Endothelial cell of umbilical vein (primary cell): ENCODE measurements around the gene BSDC1.

ENCODE experiments used
- EZH2 ChIP-seq: IDR thresholded peaks from 2 replicates; pipeline ENCODE4 v1.6.1; 2012; ENCODE audit warnings: borderline replicate concordance, low read depth, mild to moderate bottlenecking, moderate library complexity, low read length, inconsistent platforms; ENCODE audit not compliant: severe bottlenecking
- FOS ChIP-seq: IDR thresholded peaks from 2 replicates; pipeline ENCODE4 v1.6.1; 2011; ENCODE audit warnings: mild to moderate bottlenecking, low read length, moderate library complexity, borderline replicate concordance; ENCODE audit not compliant: insufficient read depth
- JUN ChIP-seq: IDR thresholded peaks from 2 replicates; pipeline ENCODE4 v1.6.1; 2011; ENCODE audit warnings: borderline replicate concordance, low read depth; ENCODE audit not compliant: insufficient read length, insufficient read depth
- MYC ChIP-seq: IDR thresholded peaks from one replicate; pipeline ENCODE4 v1.6.1; 2011; ENCODE audit warnings: mild to moderate bottlenecking, low read depth, low read length
- POLR2A ChIP-seq: IDR thresholded peaks from 2 replicates; pipeline ENCODE4 v1.6.1; 2012; ENCODE audit warnings: low read depth, mild to moderate bottlenecking, control low read depth, low read length
- POLR2AphosphoS5 ChIP-seq: IDR thresholded peaks from 2 replicates; pipeline ENCODE4 v1.6.1; 2012; ENCODE audit warnings: low read depth, mild to moderate bottlenecking, control low read depth, low read length, moderate library complexity; ENCODE audit not compliant: insufficient read depth
- TF ChIP-seq, protein P1 (sequence below), 2 donors: IDR thresholded peaks; 1 replicate in 1 of 2; 2 replicates in 1 of 2; pipeline ENCODE4 v1.5.1; 2011; ENCODE audit warnings: low read length in 2 of 2, mild to moderate bottlenecking in 2 of 2, moderate library complexity in 2 of 2, control low read depth in 1 of 2, inconsistent platforms in 1 of 2, low read depth in 1 of 2; ENCODE audit not compliant: insufficient read depth in 1 of 2; ENCODE audit errors: extremely low read depth in 1 of 2

DNA sequence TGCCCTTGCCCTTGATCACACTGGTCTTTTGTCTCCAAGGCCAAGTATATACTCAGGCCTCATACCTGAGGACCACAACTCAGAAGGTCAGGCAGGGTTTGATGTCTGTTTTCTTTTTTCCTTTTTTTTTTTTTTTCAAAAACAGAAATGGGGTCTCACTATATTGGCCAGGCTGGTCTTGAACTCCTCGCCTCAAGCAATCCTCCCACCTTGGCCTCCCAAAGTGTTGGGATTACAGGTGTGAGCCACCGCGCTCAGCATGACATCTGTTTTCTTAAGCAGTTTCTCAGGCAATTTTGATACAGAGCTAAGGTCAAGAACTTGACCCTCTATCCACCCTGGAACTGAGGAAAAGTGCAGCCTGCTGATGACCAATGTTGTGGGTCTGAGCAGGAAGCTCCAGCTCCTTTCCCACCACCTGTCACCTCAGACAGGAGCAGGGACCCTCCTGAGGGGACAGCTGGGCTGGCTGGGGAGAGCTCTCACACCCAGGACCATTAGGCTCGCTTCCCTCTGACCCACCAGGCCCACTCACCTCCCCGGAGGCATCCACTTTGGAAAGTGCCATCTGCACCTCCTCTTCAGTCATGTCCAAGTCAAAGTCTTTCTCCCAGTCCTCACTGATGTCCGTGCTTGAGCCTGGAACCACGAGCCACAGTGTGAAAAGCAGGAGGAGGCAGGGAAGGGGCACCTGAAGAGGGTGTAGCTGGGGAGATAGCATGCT lies 26.2 kb downstream of the BSDC1 start:
- TF ChIP-seq JUN (no peak), MYC (no peak), EZH2 (no peak), POLR2AphosphoS5 (no peak), POLR2A (no peak), FOS (no peak)
- TF ChIP-seq, protein P1, sequence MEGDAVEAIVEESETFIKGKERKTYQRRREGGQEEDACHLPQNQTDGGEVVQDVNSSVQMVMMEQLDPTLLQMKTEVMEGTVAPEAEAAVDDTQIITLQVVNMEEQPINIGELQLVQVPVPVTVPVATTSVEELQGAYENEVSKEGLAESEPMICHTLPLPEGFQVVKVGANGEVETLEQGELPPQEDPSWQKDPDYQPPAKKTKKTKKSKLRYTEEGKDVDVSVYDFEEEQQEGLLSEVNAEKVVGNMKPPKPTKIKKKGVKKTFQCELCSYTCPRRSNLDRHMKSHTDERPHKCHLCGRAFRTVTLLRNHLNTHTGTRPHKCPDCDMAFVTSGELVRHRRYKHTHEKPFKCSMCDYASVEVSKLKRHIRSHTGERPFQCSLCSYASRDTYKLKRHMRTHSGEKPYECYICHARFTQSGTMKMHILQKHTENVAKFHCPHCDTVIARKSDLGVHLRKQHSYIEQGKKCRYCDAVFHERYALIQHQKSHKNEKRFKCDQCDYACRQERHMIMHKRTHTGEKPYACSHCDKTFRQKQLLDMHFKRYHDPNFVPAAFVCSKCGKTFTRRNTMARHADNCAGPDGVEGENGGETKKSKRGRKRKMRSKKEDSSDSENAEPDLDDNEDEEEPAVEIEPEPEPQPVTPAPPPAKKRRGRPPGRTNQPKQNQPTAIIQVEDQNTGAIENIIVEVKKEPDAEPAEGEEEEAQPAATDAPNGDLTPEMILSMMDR (IDR thresholded peaks at IDR 0.05; ENCODE audit: extremely low read depth in 1 of 2, insufficient read depth in 1 of 2, low read depth in 1 of 2, low read length in 2 of 2), result no peak
